ENCODE measurements around the gene SERPING1.

SERPING1 gene

DNA sequence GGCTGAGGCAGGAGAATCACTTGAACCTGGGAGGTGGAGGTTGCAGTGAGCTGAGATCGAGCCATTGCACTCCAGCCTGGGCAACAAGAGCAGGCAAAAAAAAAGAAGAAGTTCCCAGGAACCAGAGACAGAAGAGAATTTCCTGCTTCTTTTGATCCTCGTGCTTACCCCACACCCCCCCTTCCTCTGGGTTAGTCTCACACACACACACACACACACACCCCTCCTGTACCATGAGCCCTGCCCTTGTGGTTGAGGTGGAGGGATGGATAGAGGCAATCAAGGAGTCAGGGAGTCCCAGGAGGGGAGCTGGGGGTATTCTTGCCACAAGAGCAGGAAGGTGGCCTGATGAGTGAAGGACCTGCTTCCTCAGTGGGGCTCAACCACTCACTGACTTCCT lies 25.9 kb upstream of the SERPING1 start:
- TF ChIP-seq, protein P1, sequence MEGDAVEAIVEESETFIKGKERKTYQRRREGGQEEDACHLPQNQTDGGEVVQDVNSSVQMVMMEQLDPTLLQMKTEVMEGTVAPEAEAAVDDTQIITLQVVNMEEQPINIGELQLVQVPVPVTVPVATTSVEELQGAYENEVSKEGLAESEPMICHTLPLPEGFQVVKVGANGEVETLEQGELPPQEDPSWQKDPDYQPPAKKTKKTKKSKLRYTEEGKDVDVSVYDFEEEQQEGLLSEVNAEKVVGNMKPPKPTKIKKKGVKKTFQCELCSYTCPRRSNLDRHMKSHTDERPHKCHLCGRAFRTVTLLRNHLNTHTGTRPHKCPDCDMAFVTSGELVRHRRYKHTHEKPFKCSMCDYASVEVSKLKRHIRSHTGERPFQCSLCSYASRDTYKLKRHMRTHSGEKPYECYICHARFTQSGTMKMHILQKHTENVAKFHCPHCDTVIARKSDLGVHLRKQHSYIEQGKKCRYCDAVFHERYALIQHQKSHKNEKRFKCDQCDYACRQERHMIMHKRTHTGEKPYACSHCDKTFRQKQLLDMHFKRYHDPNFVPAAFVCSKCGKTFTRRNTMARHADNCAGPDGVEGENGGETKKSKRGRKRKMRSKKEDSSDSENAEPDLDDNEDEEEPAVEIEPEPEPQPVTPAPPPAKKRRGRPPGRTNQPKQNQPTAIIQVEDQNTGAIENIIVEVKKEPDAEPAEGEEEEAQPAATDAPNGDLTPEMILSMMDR (conservative IDR thresholded peaks at IDR 0.05): no peak
- TF ChIP-seq ZFX (IDR thresholded peaks at IDR 0.05): no peak
- no peak overlapping the region for H3K27ac ChIP-seq

DNA sequence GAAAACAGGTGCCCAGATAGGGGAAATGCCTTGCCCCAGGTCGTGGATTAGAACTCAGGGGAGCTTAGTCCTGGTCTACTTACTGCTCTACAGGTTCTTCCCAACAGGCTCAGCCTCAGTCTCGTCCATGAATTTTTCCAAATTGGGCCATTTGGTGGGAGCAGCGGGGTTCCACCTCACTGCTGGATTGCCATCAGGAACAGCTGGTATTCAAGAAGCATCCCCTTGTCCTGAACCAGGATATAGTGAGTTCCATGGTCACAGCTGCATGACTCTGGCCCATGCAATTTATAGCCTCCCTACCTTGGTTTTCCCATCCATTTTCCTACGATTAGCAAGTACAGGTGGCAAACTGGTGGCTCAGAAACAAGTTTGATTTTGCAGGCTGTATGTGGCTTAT lies 23.4 kb upstream of the SERPING1 start:
- no peak for TF ChIP-seq ZFX (IDR thresholded peaks at IDR 0.05)
- TF ChIP-seq, protein P1 (conservative IDR thresholded peaks at IDR 0.05): no peak
- H3K27ac ChIP-seq: no peak overlapping the region

DNA sequence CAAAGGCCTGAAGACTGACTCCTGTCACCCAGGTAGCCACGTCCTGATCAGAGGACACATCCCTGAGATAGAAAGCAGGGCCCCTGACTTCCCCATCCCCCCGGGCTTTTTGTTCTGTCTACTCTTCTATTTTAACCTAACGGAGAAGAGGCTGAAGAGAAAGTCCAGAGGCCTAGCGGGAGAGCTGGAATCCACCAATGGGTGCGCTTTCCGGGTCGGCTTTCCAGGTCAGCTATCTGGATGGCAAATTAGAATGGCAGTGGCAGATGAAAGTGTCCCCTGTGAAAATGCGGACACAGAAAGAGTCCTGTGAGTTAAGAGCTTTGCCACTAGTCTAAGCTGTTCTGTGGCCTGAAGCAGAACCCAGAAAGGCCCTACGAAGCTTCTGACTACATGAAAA lies 13.1 kb upstream of the SERPING1 start:
- H3K27ac ChIP-seq: no peak overlapping the region
- TF ChIP-seq, protein P1 (conservative IDR thresholded peaks at IDR 0.05): no peak
- TF ChIP-seq ZFX (IDR thresholded peaks at IDR 0.05): no peak

DNA sequence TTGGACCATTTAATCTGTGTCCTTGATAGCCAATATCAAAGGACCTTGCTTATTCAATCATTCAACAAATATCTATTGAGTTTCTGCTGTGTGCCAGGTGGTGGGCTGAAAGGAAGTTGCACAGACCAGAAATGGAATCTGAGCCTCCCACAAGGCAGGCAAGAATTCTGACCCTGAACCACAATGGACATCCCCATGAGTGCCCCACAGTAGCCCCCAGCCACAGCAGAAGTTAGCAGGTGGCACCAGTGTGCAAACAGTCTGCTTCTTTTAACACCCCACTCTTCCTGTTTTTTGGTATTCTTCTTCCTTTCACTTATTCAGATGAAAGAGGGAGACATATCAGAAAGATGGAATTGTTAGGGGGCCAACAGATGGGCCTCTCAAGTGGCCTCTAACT lies 12.2 kb upstream of the SERPING1 start:
- no peak overlapping the region for H3K27ac ChIP-seq

DNA sequence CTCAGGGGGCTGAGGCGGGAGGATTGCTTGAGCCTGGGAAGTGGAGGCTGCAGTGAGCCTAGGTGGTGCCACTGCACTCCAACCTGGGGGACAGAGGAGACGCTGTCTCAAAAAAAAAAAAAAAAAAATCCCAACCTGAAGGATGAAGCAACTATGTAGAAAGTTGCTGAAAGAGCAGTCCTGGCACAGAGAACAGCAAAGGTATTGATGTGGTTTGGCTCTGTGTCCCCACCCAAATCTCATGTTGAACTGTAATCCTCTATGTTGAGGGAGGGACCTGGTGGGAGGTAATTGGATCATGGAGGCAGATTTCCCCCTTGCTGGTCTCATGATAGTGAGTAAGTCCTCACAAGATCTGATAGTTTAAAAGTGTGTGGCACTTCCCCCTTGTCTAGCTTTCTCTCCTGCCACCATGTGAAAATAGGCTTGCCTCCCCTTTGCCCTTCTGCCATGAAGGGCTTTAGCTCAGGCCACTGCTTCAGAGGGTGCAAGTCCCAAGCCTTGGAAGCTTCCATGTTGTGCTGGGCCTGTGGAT lies 10.7 kb upstream of the SERPING1 start:
- H3K27ac ChIP-seq: no peak overlapping the region
- TF ChIP-seq ZFX (IDR thresholded peaks at IDR 0.05): no peak
- TF ChIP-seq, protein P1 (conservative IDR thresholded peaks at IDR 0.05): no peak

More for the DNA sequence above, 12.2 kb upstream of the SERPING1 start:
- TF ChIP-seq, protein P1 (conservative IDR thresholded peaks at IDR 0.05): no peak
- TF ChIP-seq ZFX (IDR thresholded peaks at IDR 0.05): no peak

DNA sequence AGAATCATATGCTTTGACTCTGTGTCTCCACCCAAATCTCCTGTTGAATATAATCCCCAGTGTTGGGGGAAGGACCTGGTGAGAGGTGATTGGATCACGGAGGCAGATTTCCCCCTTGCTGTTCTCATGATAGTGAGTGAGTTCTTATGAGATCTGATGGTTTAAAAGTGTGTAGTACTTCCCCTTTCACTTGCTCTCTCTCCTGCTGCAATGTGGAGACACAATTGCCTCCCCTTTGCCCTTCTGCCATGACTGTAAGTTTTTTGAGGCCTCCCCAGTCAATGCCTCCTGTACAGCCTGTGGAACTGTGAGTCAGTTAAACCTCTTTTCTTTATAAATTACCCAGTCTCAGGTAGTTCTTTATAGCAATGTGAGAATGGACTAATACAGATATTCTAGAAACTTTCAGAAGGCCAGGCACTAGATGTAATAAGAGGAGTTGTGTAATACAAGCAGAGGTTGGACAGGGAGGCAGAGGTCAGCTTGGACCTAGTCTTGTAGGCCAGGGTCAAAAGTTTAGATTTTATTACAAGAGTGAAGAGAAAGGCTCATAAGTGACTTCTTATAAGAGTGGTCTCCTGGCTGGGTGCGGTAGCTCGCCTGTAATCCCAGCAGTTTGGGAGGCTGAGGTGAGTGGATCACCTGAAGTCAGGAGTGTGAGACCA lies 9.3 kb upstream of the SERPING1 start:
- no peak for TF ChIP-seq ZFX (IDR thresholded peaks at IDR 0.05)
- TF ChIP-seq, protein P1 (conservative IDR thresholded peaks at IDR 0.05): no peak
- no peak overlapping the region for H3K27ac ChIP-seq

DNA sequence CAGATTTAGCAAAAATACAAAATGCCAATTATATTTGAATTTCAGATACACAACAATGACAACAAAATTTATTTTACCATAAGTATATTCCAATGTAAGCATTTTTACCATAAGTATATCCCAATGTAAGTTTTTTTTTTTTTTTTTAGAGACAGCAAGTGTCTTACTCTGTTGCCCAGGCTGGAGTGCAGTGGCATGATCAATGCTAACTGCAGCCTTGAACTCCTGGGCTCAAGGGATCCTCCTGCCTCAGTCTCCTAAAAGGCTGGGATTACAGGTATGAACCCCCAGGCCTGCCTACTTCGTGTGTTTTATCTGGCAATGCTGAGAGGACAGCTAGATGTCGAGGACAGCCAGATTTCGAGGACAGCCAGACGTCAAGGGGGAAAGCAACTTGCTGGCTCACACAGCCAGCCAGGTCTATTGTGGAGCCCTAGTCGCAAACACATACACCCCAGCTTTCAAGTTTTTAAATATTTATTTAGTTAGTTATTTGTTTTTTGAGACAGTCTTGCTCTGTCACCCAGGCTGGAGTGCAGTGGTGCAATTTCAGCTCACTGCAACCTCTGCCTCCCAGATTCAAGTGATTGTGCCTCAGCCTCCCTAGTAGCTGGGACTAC lies 1.1 kb upstream of the SERPING1 start:
- TF ChIP-seq, protein P1 (conservative IDR thresholded peaks at IDR 0.05): no peak
- no peak for TF ChIP-seq ZFX (IDR thresholded peaks at IDR 0.05)

More for the DNA sequence above, 1.1 kb upstream of the SERPING1 start:
- no peak overlapping the region for H3K27ac ChIP-seq
